ENCODE data around the gene MGMT.

GRCh38 chr10:129766611-129767550 lies 299.8 kb downstream of the MGMT start:
- no peak for TF ChIP-seq CTCF (conservative IDR thresholded peaks at IDR 0.05; ENCODE audit: low read depth, low read length)
- TF ChIP-seq SMC3 (IDR thresholded peaks at IDR 0.05; ENCODE audit: low read depth, low read length) = no peak
- no peak for TF ChIP-seq POLR2A (IDR thresholded peaks at IDR 0.05; ENCODE audit: low read depth, low read length)
- TF ChIP-seq RFX5 (IDR thresholded peaks at IDR 0.05; ENCODE audit: low read depth, low read length) = no peak
- TF ChIP-seq RCOR1 (IDR thresholded peaks at IDR 0.05; ENCODE audit: insufficient replicate concordance, low read length) = no peak
- no peak for TF ChIP-seq USF2 (IDR thresholded peaks at IDR 0.05; ENCODE audit: low read depth, low read length)
- no peak for TF ChIP-seq CHD1 (IDR thresholded peaks at IDR 0.05; ENCODE audit: low read depth, low read length)
- TF ChIP-seq MAFK (IDR thresholded peaks at IDR 0.05; ENCODE audit: low read depth, low read length) = no peak

Measured in IMR-90 (cell line).